Measurements from ENCODE around the gene STRN4.
"Not testable (repeated sequence)": the region's sequence is repeated elsewhere in the genome, so short reads cannot be mapped to it uniquely, and the experiment has no call there.

Gene STRN4

GRCh38 chr19:46772170-46773017 is 26.1 kb upstream of the STRN4 start:
- DNase-seq: no peak

- DNase-seq: not testable (repeated sequence)
Measured at GRCh38 chr19:46768746-46769145, 22.5 kb upstream of the STRN4 start.

GRCh38 chr19:46766569-46767317 is 20.5 kb upstream of the STRN4 start:
- DNase-seq: peak; percentile 24

GRCh38 chr19:46764817-46765291 is 18.6 kb upstream of the STRN4 start:
- DNase-seq: no peak

GRCh38 chr19:46762245-46762890 is 16.1 kb upstream of the STRN4 start:
- no peak for DNase-seq

- DNase-seq: no peak
Measured at GRCh38 chr19:46761418-46761831, 15.2 kb upstream of the STRN4 start.

GRCh38 chr19:46760897-46761296 is 14.6 kb upstream of the STRN4 start:
- not testable (repeated sequence) for DNase-seq

- DNase-seq: no peak
Measured at GRCh38 chr19:46760363-46760762, 14.1 kb upstream of the STRN4 start.

- no peak for DNase-seq
Measured at GRCh38 chr19:46759817-46760333, 13.6 kb upstream of the STRN4 start.

- DNase-seq: no peak
Measured at GRCh38 chr19:46759206-46759605, 13.0 kb upstream of the STRN4 start.

GRCh38 chr19:46756544-46756888 is 10.3 kb upstream of the STRN4 start:
- no peak for DNase-seq

- no peak for DNase-seq
Measured at GRCh38 chr19:46755853-46756543, 9.7 kb upstream of the STRN4 start.

- no peak for DNase-seq
Measured at GRCh38 chr19:46755077-46755852, 9.0 kb upstream of the STRN4 start.

- DNase-seq: peak; percentile 12
Measured at GRCh38 chr19:46753420-46754155, 7.3 kb upstream of the STRN4 start.

- peak; percentile 61 for DNase-seq
Measured at GRCh38 chr19:46748325-46749109, 2.3 kb upstream of the STRN4 start.

GRCh38 chr19:46745521-46746280 is 549 bp downstream of the STRN4 start, which contains the start of gene FKRP:
FKRP (plus strand) TSS chr19:46746057; CDS start chr19:46755451, 9,394 bp downstream.
- no peak for DNase-seq

- DNase-seq: no peak
Measured at GRCh38 chr19:46745030-46745429, 1.2 kb downstream of the STRN4 start.

GRCh38 chr19:46744005-46744691 is 2.1 kb downstream of the STRN4 start:
- no peak for DNase-seq

Data from NK-92 treated with Interleukin-12 subunit alpha and Interleukin-12 subunit beta, amount 100 ng/mL, for 24 hours (cell line).